Measurements from ENCODE around the gene KCNQ1. TPM values are rescaled to one million over a fixed set of nuclear protein-coding genes. Genes with fewer than 3 reads are reported as not detected.

Gene KCNQ1
- total and polyA plus RNA-seq, 9 of the 15 experiments (the other 6 are each of a cell fraction or from before 2014, with no cell fraction given): 0.44 TPM; not detected in 8

- Histone ChIP-seq H3K9me1 (ENCODE audit: control insufficient read depth, insufficient read depth, low read length) (no peaks in the 10 kb centered on the region), H2AFZ (ENCODE audit: low read depth, low read length) (no peak overlapping the region), H3K9ac (ENCODE audit: insufficient read depth in 1 of 2, low read depth in 2 of 2, low read length in 2 of 2) (0 out of 4 replicates have a peak overlapping the region, but pooled peaks of 1 of the 2 experiments have one; percentile 7), H3K27ac (ENCODE audit: extremely low read depth, low read depth, low read length) (no peak overlapping the region), H3K4me3 (no peak overlapping the region), H3K4me2 (ENCODE audit: insufficient read depth, low read length) (no peak overlapping the region), H3K9me3 (replicated peaks; ENCODE audit: control insufficient read depth, insufficient read depth, low read depth, low read length) (no peaks in the 10 kb centered on the region), H3K79me2 (ENCODE audit: control insufficient read depth, insufficient read depth, low read length) (no peaks in the 10 kb centered on the region), H3K36me3 (ENCODE audit: control insufficient read depth, insufficient read depth, low read length) (no peaks in the 10 kb centered on the region), H3K4me1 (replicated peaks in 1 of 2; ENCODE audit: control insufficient read depth in 2 of 2, insufficient read depth in 2 of 2, low read length in 2 of 2) (peaks cover 0 to 79% of the 10 kb centered on the region in 2 experiments; a peak in 2 of 5 replicates), H4K20me1 (replicated peaks; ENCODE audit: control insufficient read depth, insufficient read depth, low read length) (peaks cover 3% of the 10 kb centered on the region; the same call in 1 of the 2 replicates), H3K27me3 (ENCODE audit: control insufficient read depth in 2 of 2, insufficient read depth in 2 of 2, low read length in 2 of 2) (peaks cover 23 to 76% of the 10 kb centered on the region in 2 experiments; a peak in 4 of 5 replicates)
- ATAC-seq (no peak; the same call in 2 of the 3 replicates), FAIRE-seq (no peak), DNase-seq (ENCODE audit: extremely low read depth in 1 of 4, low spot score in 3 of 4) (no peak)
- WGBS (ENCODE audit: insufficient coverage, low coverage, missing lambda C conversion rate): 11% methylated on average over 38 of the region's 42 CpGs
- intact Hi-C loops (cut with micrococcal nuclease) (no loop called here), in situ Hi-C loops (cut with MboI) (no loop called here)
- TF ChIP-seq ZBTB7A (IDR thresholded peaks at IDR 0.05; ENCODE audit: borderline replicate concordance, control insufficient read depth, low read depth, low read length) (peak; percentile 15; the same call in 1 of the 2 replicates), CHCHD3 (CRISPR knock-in tag; IDR thresholded peaks at IDR 0.05) (no peak)
- CTCF ChIA-PET (ENCODE audit: low intra/inter-chr PET ratio): no interaction called here
- no TSS peak for BruUV-seq (replicated peaks)
- POLR2A ChIA-PET: interaction anchor here (0.9 to 2.0 kb wide), 3 partner anchors 8 to 22 kb away, joined by 3 to 5 read pairs (median 3); no protein-coding TSS in a partner anchor
These were observed 35.0 kb upstream of the KCNQ1 start for GRCh38 chr11:2409611-2410468.

- FAIRE-seq: no peak
- Histone ChIP-seq H3K4me1 (replicated peaks in 1 of 2; ENCODE audit: control insufficient read depth in 2 of 2, insufficient read depth in 2 of 2, low read length in 2 of 2) (peaks cover 0 to 79% of the 10 kb centered on the region in 2 experiments; a peak in 2 of 5 replicates), H3K9ac (ENCODE audit: insufficient read depth in 1 of 2, low read depth in 2 of 2, low read length in 2 of 2) (no peak overlapping the region; a peak in 1 of 4 replicates), H3K9me1 (ENCODE audit: control insufficient read depth, insufficient read depth, low read length) (no peaks in the 10 kb centered on the region), H3K4me2 (ENCODE audit: insufficient read depth, low read length) (no peak overlapping the region), H2AFZ (ENCODE audit: low read depth, low read length) (no peak overlapping the region), H3K27me3 (ENCODE audit: control insufficient read depth in 2 of 2, insufficient read depth in 2 of 2, low read length in 2 of 2) (peaks cover 24 to 84% of the 10 kb centered on the region in 2 experiments; a peak in 4 of 5 replicates), H3K36me3 (ENCODE audit: control insufficient read depth, insufficient read depth, low read length) (no peaks in the 10 kb centered on the region), H3K79me2 (ENCODE audit: control insufficient read depth, insufficient read depth, low read length) (no peaks in the 10 kb centered on the region), H4K20me1 (replicated peaks; ENCODE audit: control insufficient read depth, insufficient read depth, low read length) (peaks cover 5% of the 10 kb centered on the region; the same call in 1 of the 2 replicates), H3K27ac (ENCODE audit: extremely low read depth, low read depth, low read length) (no peak overlapping the region), H3K4me3 (no peak overlapping the region), H3K9me3 (replicated peaks; ENCODE audit: control insufficient read depth, insufficient read depth, low read depth, low read length) (no peaks in the 10 kb centered on the region)
- intact Hi-C loops (cut with micrococcal nuclease): no loop called here
- in situ Hi-C loops (cut with MboI): no loop called here
- no TSS peak for BruUV-seq (replicated peaks)
- ChIA-PET CTCF (ENCODE audit: low intra/inter-chr PET ratio) (no interaction called here), POLR2A (interaction anchor here (0.9 to 1.0 kb wide), 2 partner anchors 8 to 23 kb away, joined by 3 read pairs; no protein-coding TSS in a partner anchor)
- TF ChIP-seq ZNF124 (CRISPR knock-in tag; IDR thresholded peaks at IDR 0.05): no peak
- no peak for TF ChIP-seq E2F4 (CRISPR knock-in tag; IDR thresholded peaks at IDR 0.05; ENCODE audit: low read depth)
- no peak for TF ChIP-seq SMAD3 (CRISPR knock-in tag; conservative IDR thresholded peaks at IDR 0.05)
- TF ChIP-seq MAZ (CRISPR knock-in tag; conservative IDR thresholded peaks at IDR 0.05 in 1 of 2, IDR thresholded peaks at IDR 0.05 in 1 of 2): no peak
- no peak for TF ChIP-seq SMARCC2 (IDR thresholded peaks at IDR 0.05; ENCODE audit: low read depth)
- no peak for TF ChIP-seq ZFP1 (CRISPR knock-in tag; IDR thresholded peaks at IDR 0.05)
- TF ChIP-seq ZBTB2 (IDR thresholded peaks at IDR 0.05): no peak
- ATAC-seq: no peak
- WGBS (ENCODE audit: insufficient coverage, low coverage, missing lambda C conversion rate): 8% methylated on average over 5 of the region's 9 CpGs
- DNase-seq (ENCODE audit: extremely low read depth in 1 of 4, low spot score in 3 of 4): no peak
These were observed 34.2 kb upstream of the KCNQ1 start for GRCh38 chr11:2410616-2411015.
